ENCODE measurements around the gene CCAR1. TPM values are rescaled to one million over a fixed set of nuclear protein-coding genes. Genes with fewer than 3 reads are reported as not detected.

Gene CCAR1
- total and polyA plus RNA-seq, 2 of the 13 experiments (the other 11 are each of a cell fraction or from before 2014, with no cell fraction given), result 74.5 to 81.6 TPM

DNA sequence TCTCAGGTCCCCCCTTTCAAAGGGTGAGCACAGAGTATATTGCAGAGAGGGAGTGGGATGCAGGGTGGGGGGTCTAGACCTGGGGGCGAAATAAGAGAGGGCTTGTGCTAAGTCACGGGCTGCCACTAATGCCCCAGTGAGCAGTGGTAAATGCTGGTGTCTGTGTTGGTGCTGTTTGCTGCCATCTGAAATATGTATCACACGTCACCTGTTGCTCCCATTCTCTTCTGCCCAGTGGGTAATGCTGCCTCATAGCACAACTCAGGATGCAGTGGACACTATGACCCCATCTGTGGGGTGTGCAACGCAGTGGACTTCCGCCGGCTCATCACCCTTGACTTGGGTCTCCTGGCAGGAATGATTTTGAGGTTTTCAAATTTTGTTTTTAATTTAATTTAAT is 108.9 kb downstream of the CCAR1 start (continued):
- TF ChIP-seq, protein P1, sequence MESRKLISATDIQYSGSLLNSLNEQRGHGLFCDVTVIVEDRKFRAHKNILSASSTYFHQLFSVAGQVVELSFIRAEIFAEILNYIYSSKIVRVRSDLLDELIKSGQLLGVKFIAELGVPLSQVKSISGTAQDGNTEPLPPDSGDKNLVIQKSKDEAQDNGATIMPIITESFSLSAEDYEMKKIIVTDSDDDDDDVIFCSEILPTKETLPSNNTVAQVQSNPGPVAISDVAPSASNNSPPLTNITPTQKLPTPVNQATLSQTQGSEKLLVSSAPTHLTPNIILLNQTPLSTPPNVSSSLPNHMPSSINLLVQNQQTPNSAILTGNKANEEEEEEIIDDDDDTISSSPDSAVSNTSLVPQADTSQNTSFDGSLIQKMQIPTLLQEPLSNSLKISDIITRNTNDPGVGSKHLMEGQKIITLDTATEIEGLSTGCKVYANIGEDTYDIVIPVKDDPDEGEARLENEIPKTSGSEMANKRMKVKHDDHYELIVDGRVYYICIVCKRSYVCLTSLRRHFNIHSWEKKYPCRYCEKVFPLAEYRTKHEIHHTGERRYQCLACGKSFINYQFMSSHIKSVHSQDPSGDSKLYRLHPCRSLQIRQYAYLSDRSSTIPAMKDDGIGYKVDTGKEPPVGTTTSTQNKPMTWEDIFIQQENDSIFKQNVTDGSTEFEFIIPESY (CRISPR knock-in tag; IDR thresholded peaks at IDR 0.05), result no peak
- TF ChIP-seq, protein P2, sequence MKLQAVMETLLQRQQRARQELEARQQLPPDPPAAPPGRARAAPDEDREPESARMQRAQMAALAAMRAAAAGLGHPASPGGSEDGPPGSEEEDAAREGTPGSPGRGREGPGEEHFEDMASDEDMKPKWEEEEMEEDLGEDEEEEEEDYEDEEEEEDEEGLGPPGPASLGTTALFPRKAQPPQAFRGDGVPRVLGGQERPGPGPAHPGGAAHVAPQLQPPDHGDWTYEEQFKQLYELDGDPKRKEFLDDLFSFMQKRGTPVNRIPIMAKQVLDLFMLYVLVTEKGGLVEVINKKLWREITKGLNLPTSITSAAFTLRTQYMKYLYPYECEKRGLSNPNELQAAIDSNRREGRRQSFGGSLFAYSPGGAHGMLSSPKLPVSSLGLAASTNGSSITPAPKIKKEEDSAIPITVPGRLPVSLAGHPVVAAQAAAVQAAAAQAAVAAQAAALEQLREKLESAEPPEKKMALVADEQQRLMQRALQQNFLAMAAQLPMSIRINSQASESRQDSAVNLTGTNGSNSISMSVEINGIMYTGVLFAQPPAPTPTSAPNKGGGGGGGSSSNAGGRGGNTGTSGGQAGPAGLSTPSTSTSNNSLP (IDR thresholded peaks at IDR 0.05; ENCODE audit: low read depth, low read length), result no peak
- TF ChIP-seq SSRP1 (CRISPR knock-in tag; IDR thresholded peaks at IDR 0.05), result no peak

GRCh38 chr10:68831961-68832455 is 111.0 kb downstream of the CCAR1 start:
- ChIA-PET POLR2A (interaction anchor here (1.6 kb wide), 1 partner anchor 39 kb away, joined by 4 read pairs; no protein-coding TSS in a partner anchor), CTCF (ENCODE audit: low intra/inter-chr PET ratio, low total read pairs) (no interaction called here)
- H3K9ac ChIP-seq (ENCODE audit: insufficient read depth, low read depth, low read length), result no peak overlapping the region
- no peaks in the 10 kb centered on the region for H3K36me3 ChIP-seq (replicated peaks in 1 of 2; ENCODE audit: control insufficient read depth in 1 of 2, insufficient read depth in 2 of 2, low read length in 2 of 2)
- H3K27me3 ChIP-seq (ENCODE audit: control insufficient read depth in 1 of 2, insufficient read depth in 2 of 2, low read length in 2 of 2), result no peaks in the 10 kb centered on the region
- ATAC-seq, result no peak
- no peak for TF ChIP-seq CC2D1A (CRISPR knock-in tag; IDR thresholded peaks at IDR 0.05)
- no peak for TF ChIP-seq ZNF670 (CRISPR knock-in tag; IDR thresholded peaks at IDR 0.05; ENCODE audit: borderline replicate concordance)
- no peak for TF ChIP-seq ZNF547 (CRISPR knock-in tag; IDR thresholded peaks at IDR 0.05)
- intact Hi-C loops (cut with micrococcal nuclease; ENCODE audit: unreplicated experiment) (no loop called here), in situ Hi-C loops (cut with HindIII; ENCODE audit: extremely low pct_ligation_motif_present, low pct_unique_long_range_greater_than_20kb) (no loop called here)
- H3K9me3 ChIP-seq (ENCODE audit: low read length), result no peaks in the 10 kb centered on the region
- H3K79me2 ChIP-seq (ENCODE audit: insufficient read depth, low read length), result no peaks in the 10 kb centered on the region
- no peak overlapping the region for H2AFZ ChIP-seq (ENCODE audit: low read length)
- no peak for FAIRE-seq
- no peak for DNase-seq (ENCODE audit: low spot score)
- no TSS peak for BruUV-seq (replicated peaks)
- WGBS (ENCODE audit: low lambda C conversion rate), result 97% methylated on average over 5 of the region's 5 CpGs
- H3K27ac ChIP-seq (ENCODE audit: extremely low read length, insufficient read depth, low read length), result no peak overlapping the region
- no peak overlapping the region for H3K4me2 ChIP-seq (ENCODE audit: low read depth, low read length)
- peaks cover 7% of the 10 kb centered on the region for H3K4me1 ChIP-seq (ENCODE audit: insufficient read depth, low read length)
- H4K20me1 ChIP-seq (ENCODE audit: insufficient read depth, low read length), result no peaks in the 10 kb centered on the region
- no peak overlapping the region for H3K4me3 ChIP-seq (replicated peaks in 1 of 3; ENCODE audit: insufficient read depth in 1 of 3, low read depth in 2 of 3, low read length in 3 of 3)

Measured in HepG2 (cell line).